Head of caudate nucleus (tissue), 42 donors: ENCODE data around the gene SCFD2.

Experiments
- DNase-seq, 42 donors: peaks; one replicate each; pipeline versions ENCODE4 v3.0.0 to v3.0.0-alpha.2; 2020 to 2021; ENCODE audit warnings: mixed read lengths in 7 of 42
- intact Hi-C: fragments of 100-400 bp; cut with DNase I; formaldehyde crosslinking; loops from one replicate; pipeline ENCODE4 v1.15.0; 2022

Gene SCFD2

DNA sequence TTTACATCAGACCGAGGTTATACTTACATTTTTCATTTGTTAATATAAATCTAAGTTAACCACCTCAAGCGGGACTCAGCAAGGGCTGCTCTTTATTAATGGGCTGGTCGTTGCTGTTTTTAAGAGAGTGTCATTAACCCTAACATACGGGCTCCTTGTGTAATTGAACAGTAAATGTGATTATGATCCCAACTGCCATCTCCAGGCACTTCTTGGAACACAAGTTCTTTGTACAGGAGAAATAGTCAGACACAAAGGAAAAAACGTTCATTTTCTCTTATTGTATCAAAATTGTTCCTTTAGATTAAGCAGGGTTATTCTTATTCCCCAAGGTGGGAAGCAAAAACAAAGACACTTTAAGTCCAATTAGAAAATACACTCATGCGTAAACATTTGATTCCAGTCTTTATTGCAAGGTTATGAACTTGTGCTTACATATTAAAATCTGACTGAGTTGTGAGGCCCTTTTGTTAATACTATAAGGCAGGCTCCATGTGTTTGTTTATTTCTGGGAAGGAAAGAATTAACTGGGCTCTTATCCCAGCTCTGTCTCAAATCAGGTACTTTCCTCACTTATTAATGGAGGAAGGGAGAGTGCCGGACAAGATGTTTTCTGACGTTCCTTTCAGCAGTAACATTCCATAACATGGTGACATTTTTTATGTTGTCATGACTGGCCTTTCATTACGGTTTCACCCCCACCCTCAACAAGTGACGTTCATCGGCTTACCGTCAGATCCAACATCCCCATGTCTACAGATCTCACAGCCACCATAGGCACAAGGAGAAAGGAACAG lies 407.8 kb downstream of the SCFD2 start:
- intact Hi-C loops = no loop called here
- DNase-seq = no peak

DNA sequence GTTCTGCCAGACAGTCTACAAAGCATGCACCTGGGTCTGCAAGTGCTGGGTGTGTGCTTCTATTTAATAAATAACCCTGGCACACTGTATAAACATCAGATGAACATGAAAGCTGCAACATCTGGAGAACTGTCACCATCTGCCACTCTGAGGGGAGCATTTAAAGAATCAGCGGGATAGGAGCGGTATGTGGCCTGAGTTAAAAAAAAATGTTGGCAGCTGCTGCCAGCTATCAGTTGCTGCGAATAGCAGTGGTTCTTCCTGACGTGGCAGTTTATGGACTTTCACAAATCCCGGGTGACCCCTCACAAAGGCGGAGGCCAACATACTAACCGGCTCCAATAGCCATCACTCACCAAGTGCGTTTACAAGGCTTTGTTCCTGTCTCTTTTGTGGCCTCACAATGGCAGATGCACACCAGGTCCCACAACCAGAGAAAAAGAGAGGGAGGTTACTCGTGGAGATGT lies 408.6 kb downstream of the SCFD2 start:
- DNase-seq = no peak
- intact Hi-C loops = no loop called here

DNA sequence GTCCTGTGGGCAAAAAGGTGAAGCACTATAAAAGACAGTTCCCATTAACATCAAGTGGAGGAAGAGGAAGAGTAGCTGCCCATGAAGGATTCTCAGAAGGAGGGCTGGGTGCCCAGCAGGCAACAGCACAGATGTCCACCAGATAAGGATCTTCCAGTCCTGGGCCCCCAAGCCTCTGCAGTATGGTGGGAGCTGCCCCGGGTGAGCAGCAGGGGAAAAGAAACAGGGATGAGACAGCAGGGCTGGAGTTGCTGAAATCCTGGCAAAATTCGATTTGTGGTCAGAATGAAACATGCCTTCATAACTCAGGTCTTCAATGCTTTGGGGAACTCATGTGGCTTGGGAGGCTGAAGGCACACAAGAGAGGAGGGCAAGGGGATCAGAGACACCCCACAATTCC lies 409.2 kb downstream of the SCFD2 start:
- intact Hi-C loops = no loop called here
- no peak for DNase-seq

DNA sequence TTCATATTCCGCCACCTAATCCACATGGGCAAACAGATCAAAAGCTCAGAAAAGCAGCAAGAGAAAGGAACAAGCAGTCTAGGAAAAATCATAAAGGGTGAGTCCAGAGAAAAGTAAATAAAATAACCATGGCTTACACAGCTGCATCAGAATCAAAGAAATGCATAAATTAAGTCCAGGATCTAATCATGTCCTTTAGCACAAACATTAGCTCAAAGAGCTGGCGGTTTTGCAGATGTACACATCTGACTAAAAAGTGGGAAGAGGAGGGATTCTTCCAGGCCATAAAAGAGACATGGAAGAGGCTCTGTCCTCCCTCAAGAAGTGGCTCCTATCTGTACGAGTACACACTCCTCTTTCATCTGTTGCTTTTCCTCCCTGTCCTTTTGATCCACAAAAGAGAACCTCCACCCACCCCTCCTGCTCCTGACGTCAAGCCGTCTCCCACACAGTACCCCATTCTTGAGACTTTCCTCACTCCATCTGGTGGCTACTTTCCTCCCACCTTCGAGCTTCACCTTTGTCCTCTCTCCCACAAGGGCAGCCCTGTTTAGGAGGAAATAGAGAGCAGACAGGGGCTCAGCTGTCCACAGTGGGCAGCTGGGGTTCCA lies 411.2 kb downstream of the SCFD2 start:
- intact Hi-C loops = no loop called here
- no peak for DNase-seq

DNA sequence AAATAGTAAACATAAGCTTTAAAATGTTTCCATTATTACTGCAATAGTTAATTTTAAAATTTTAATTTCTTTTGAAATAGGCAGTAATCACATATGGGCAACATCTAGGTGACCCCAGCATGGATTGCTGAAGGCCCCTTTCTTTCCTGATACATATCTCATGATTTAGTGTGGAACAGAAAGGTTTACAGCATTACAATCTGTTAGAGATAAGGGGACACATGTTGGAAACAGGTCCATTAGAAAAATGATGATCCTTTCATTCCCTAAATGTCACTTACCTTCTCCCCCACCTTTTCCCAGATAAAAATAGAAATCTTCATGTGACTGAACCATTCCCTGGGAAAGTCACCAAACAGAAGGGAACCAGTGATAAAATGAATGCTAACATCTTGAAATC lies 413.3 kb downstream of the SCFD2 start:
- no peak for DNase-seq
- intact Hi-C loops = no loop called here

DNA sequence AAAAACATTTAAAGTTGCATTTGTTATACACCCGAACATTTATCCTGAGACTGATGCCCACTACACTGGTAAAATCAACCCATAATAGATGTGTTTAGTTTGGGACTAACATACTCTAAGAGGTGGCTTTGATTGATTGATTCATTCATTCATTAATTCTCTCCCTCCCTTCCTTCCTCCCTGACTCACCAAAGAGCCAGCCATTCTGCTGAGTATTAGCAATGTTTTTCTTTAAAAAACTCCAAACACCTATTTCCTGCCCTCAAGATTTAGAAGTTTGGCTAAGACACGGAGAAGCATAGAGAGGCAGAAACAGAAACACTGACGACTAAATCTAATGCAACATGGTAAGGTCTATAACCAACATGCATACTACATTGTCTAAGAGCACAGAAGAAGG lies 414.8 kb downstream of the SCFD2 start:
- intact Hi-C loops = no loop called here
- DNase-seq = no peak

DNA sequence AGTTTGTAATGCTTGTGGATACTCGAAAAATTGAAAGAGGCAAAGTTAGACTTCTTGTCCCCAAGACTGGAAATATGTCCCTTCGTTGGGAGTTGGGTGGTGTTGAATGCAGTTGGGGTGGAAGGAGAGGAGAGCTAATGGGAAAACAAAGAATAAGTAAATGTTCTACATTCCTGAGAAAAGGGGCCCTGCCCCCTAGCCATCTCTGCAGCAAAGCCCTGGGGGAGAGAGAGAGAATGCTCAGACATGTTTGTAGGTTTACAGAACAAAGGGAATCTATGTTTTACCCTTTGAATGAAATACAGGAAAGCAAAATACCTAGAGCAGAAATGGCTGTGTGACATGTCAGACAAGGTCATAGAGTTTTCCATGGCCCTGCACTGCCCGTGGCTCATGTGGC lies 415.6 kb downstream of the SCFD2 start:
- no peak for DNase-seq
- intact Hi-C loops = no loop called here

DNA sequence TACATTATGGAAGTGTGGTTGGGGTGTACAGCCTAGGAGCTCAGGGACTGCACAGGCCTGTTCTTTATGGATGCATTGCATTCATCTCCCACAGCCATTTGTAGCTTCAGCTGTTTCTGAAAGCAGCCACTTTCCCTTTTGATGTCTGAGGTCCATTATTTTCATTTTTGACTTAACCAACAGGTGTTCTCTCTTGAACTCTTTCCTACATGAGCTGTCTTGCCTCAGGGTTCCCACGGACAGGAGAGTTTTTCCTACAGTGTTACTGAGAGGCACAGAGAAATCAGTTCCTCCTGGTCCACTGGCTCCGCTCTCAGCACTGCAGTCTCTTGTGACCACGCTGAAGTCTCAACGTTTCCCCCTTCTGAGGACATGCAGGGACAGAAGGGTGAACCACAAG lies 416.5 kb downstream of the SCFD2 start:
- intact Hi-C loops = no loop called here

DNA sequence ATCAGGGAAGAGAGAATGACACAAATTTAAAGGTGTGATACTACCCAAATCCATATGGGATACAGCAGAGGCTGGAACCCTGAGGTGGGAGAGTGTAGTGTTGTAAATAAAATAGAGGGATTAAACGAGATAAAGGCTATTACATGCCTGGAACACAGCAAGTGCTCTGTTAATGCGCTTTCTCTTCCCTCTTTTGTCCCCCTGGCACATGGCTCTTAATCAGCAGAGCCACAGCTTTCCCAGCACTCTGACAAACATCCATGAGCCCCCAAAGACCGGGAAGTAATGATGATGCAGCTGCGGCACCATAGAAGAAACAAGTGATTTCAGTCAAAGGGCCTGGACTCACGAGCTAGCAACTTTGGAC lies 417.8 kb downstream of the SCFD2 start:
- no peak for DNase-seq
- intact Hi-C loops = no loop called here

More for the DNA sequence above, 416.5 kb downstream of the SCFD2 start:
- no peak for DNase-seq

DNA sequence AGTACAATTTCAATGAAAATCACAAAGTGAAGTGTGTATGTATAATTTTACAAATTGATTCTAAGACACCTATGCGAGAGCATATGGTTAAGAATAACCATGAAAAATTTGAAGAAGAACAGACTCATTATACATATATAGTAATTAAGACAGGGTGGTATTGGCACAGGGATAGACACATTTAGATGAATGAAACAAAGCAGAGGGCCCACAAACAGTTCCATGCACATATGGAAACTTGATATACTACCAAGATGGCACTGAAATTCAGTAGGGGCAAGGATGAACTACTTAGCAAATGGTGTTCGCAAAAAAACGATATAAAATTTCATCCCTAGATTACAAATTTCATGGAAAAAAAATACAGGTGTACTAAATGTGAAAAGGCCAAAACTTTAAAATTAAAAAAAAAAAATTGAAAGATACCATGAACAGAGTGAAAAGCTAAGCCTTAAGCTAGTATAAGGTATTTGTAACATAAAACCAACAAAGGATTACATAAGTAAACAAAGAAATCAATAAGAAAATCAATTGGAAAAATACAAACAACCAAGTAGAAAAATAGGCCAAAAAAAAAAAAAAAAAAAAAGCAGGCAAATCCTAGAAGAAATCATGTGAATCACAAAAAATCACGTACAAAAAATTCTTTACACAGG lies 418.3 kb downstream of the SCFD2 start:
- intact Hi-C loops = no loop called here
- no peak for DNase-seq

DNA sequence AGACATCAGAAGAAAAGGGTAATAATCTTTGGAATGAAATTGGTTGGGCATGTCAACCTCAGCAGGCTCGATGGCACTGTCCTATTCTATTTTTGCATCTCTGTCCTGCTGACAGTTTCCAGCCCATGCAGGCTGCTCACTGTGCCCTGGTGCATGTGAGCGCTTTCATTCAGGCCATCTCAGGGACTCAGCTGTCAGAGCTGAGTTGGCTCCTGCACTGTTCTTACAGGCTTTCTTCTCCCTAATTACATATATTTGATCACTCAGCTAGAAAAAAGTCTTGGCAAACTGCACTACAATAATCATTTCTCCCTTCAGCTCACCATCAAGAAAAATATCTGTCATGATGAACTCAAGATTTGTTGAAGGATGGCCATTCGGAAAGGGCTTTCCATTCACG lies 419.0 kb downstream of the SCFD2 start:
- intact Hi-C loops = no loop called here
- no peak for DNase-seq

DNA sequence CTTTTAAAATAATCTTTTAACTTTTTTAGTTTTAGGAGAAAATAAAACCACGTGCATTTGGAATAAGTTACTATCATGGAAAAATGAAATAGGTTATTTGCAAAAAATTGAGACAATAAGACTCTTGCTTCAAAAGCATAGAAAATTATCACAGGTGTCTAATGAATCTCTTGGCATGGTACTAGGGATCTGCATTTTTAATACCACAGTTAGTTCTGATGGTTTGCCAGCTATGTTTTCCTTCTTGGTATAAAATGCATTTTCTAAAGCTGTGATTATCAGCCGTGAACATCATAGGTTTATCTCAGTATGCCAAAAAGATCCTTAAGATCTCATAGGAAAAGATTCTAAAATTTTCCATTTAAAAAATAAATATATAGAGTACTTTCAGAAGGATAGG lies 419.9 kb downstream of the SCFD2 start:
- intact Hi-C loops = no loop called here
- DNase-seq = no peak

DNA sequence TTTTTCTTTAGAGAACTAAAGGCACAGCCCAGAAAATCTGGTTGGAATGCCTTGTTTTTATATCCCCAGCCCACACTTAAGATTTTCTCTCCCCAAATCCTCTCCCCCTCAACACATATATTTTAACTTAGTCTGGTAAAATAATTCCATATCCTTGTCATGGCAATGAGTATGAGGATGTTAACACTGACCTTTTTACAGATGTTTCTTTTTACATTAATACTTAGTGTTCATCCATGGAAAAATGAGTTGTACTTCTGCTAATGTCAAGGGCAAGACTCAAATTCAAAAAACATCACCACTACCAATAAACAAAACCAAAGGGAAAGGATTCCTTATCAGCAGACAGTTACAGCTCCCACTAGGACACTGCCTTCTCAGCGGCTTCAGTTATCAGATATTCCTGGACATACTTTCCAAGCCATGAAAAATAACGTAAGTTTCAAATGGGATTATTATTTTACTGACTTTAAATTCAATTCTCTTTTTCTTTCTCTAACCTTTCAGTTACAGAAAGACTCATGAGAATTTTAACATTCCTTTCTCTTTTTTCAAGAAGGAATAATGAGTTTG lies 420.4 kb downstream of the SCFD2 start:
- intact Hi-C loops = no loop called here
- DNase-seq = no peak

DNA sequence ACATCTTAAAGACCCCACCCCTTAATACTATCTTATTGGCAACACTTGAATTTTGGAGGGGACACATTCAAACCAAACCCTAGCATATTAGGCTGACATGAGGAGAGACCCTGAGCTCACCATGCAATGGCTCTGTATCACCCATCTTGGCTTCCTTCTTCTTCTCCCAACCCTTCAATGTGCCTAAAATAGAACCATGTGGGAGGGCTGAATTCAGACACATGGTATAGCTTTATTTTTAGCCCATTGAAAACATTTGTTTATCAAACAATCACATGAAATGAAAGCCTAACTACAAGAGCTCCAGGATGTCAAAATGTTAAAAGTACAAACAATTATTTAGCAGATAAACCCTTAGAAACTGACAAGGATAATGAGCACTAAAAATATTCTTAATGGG lies 422.2 kb downstream of the SCFD2 start:
- intact Hi-C loops = no loop called here
- no peak for DNase-seq

DNA sequence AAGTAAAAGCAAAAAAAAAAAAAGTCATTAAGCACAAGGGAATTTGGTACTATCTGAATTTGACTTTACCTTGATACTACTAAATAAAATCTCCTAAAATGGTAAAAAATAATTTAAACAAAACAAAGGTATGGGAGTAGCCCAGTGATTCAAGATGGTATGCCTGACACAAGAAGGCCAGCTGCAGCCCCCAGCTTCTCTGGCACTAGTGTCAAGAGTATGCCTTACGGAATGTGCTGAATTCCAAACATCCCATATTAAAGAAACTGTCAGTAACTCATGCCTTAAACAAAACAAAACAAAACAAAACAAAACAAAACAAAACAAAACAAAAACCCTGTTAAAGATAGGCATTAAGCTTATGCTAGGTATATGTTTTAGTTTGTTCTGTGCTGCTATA lies 422.9 kb downstream of the SCFD2 start:
- intact Hi-C loops = no loop called here
- DNase-seq = no peak

DNA sequence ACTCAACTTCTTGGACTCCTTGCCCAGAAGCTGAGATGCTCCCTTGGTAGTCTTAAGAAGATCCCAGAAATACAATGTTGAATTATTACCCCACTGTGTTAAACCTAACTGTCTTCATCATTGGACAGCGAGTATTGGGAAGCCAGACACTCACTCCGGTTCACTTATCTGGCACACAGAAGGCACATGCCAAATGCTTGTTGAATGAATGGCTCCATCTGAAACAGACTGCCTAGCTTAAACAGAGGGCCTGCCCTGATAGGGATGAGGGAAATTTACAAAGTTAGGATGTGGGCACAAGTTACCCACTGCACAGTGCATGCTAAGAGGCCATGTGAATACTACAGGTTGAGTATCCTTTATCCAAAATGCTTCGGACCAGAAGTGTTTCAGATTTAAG lies 424.4 kb downstream of the SCFD2 start:
- intact Hi-C loops = no loop called here
- DNase-seq = no peak

DNA sequence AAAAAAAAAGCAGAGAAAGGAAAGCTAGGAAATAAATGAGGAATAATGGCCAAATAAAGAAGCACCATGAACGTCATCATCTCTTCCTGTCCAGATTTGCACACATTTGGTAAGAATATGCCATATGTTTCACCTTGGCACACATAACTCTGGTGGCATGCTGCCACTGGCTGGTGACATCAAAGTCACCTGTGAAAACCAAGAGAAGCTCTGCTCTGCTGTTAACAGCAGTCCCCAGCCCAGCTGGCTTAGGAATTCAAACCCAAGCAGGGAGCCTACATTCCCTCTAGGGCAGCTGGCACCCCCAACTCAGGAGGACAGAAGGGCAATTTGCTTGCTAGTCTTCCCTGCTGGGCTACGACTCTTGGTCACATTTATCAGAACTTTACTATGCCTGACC lies 426.1 kb downstream of the SCFD2 start:
- intact Hi-C loops = no loop called here
- no peak for DNase-seq

DNA sequence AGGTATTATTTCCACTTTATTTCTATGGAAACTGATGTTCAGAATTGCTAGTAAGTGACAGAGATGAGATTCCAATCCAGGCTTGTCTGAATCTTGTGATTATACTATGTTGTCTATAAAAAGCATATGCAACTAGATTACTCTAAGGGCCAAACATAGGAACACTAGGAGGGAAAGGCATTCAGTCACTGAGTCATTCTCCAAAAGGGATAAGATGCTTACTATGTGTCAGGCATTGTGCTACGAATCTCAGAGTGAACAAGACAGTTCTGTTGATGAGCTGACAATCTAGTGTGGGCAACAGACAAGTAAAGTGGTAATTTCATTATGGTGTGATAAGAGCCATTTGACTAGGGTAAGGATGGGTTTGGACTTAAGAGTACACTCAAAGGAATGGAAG lies 426.5 kb downstream of the SCFD2 start:
- intact Hi-C loops = no loop called here
- no peak for DNase-seq

DNA sequence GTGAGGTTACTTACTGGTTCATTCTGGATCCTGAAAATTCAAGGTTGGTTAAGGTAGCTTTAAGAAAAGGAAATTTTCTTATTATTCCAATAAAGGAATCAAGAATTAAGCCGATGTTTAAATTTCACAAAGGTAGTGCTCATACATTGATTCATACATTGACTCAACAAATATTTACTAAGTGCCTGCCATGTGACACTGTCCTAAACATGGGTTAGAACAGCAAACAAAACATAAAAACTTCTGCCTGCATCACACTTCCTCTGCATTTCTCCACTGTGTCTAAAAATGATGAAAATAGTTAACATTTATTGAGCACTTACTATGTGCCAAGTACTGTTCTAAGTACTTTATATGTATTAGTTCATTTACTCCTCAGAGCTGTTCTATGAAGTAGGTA lies 428.0 kb downstream of the SCFD2 start:
- intact Hi-C loops = no loop called here
- no peak for DNase-seq

DNA sequence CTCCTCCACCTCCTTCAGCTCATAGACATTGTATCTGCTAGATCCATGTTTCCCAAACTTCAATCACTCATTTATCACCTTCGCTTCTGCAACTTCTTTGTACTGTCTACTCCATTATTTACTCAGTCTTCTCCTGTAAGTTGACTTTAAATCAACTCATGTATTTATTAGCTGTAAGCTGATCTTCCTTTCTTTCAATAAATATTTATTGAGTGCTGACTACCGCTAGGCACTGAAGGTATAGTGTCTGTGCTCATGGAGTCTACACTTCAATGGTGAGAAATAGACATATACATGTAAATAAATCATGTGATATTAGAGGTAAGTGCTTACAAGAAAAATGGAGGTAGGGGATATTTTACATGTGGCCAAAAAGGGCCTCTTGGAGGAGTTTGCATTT lies 429.1 kb downstream of the SCFD2 start:
- intact Hi-C loops = no loop called here

More for the DNA sequence above, 429.1 kb downstream of the SCFD2 start:
- no peak for DNase-seq
